Muscle of leg (tissue), 11 donors: Measurements from ENCODE around the gene PDZK1. TPM values are rescaled to one million over a fixed set of nuclear protein-coding genes. Genes with fewer than 3 reads are reported as not detected.
"Not testable (repeated sequence)": the region's sequence is repeated elsewhere in the genome, so short reads cannot be mapped to it uniquely, and the experiment has no call there.

Experiments
- DNase-seq: peaks from one replicate; pipeline ENCODE4 v3.0.0; 2013
- H3K27ac ChIP-seq: one replicate; pipeline ENCODE4 v1.5.1; 2013; ENCODE audit warnings: mild to moderate bottlenecking, low read length, control low read depth
- H3K27me3 ChIP-seq: one replicate; pipeline ENCODE4 v1.6.1; 2013; ENCODE audit warnings: low read length; ENCODE audit not compliant: control insufficient read depth, insufficient read depth
- H3K36me3 ChIP-seq: one replicate; pipeline ENCODE4 v1.6.1; 2013; ENCODE audit warnings: low read length; ENCODE audit not compliant: control insufficient read depth, insufficient read depth
- H3K4me1 ChIP-seq: one replicate; pipeline ENCODE4 v1.6.1; 2013; ENCODE audit warnings: low read length; ENCODE audit not compliant: control insufficient read depth, insufficient read depth
- H3K4me3 ChIP-seq: one replicate; pipeline ENCODE4 v1.5.1; 2013; ENCODE audit warnings: low read length, control low read depth
- H3K9me3 ChIP-seq: replicated peaks from 2 replicates; pipeline ENCODE4 v1.6.1; 2013; ENCODE audit warnings: low read depth, low read length; ENCODE audit not compliant: control insufficient read depth
- WGBS: methylation state at CpG from one replicate; pipeline ENCODE4 v1.1.5; 2013; ENCODE audit warnings: missing lambda C conversion rate; ENCODE audit not compliant: insufficient coverage; 5-methylcytosine and 5-hydroxymethylcytosine counted together
- polyA plus RNA-seq, 8 donors: library from polyadenylated mRNA; unstranded; fragments of 120-200 nt; gene quantifications; one replicate each; pipeline versions ENCODE4 v1.2.1 to v1.2.3, GENCODE V29; 2013; ENCODE audit warnings: inconsistent platforms in 1 of 8, low replicate concordance in 1 of 8; ENCODE audit not compliant: insufficient read length in 8 of 8, insufficient read depth in 1 of 8
- total RNA-seq: library from RNA; stranded (reverse); fragments of 120-200 nt; gene quantifications from one replicate; pipeline ENCODE4 v1.2.4, GENCODE V29; 2013

PDZK1 gene
- total and polyA plus RNA-seq, 9 donors, result 0.40 to 3.2 (median 0.80) TPM

GRCh38 chr1:145729196-145729595, 22.0 kb upstream of the PDZK1 start:
- no peak overlapping the region for H3K4me3 ChIP-seq
- 17% methylated on average over 1 of the region's 5 CpGs for WGBS
- peak; percentile 28 for DNase-seq
- no peaks in the 10 kb centered on the region for H3K4me1 ChIP-seq
- no peaks in the 10 kb centered on the region for H3K36me3 ChIP-seq
- no peaks in the 10 kb centered on the region for H3K9me3 ChIP-seq
- no peak overlapping the region for H3K27ac ChIP-seq
- H3K27me3 ChIP-seq, result no peaks in the 10 kb centered on the region

- H3K9me3 ChIP-seq, H3K27ac ChIP-seq, H3K36me3 ChIP-seq, H3K4me1 ChIP-seq, H3K27me3 ChIP-seq, DNase-seq, H3K4me3 ChIP-seq: not testable (repeated sequence)
- WGBS, result no CpG with 5 or more reads among the region's 5 CpGs
Observed at GRCh38 chr1:145726193-145726592, 19.0 kb upstream of the PDZK1 start.

GRCh38 chr1:145720878-145721671, 13.9 kb upstream of the PDZK1 start:
- no peaks in the 10 kb centered on the region for H3K36me3 ChIP-seq
- peaks cover 15% of the 10 kb centered on the region for H3K27me3 ChIP-seq
- no peaks in the 10 kb centered on the region for H3K9me3 ChIP-seq
- H3K27ac ChIP-seq, result no peak overlapping the region
- 5% methylated on average over 40 of the region's 47 CpGs for whole genome bisulfite sequencing
- H3K4me3 ChIP-seq, result peak overlapping the region; percentile 28
- peaks cover 11% of the 10 kb centered on the region for H3K4me1 ChIP-seq
- peak; percentile 64 for DNase-seq

GRCh38 chr1:145720556-145720877, 13.3 kb upstream of the PDZK1 start:
- no peak for DNase-seq
- Histone ChIP-seq H3K27ac (no peak overlapping the region), H3K9me3 (no peaks in the 10 kb centered on the region), H3K4me1 (peaks cover 11% of the 10 kb centered on the region), H3K4me3 (no peak overlapping the region), H3K27me3 (peaks cover 15% of the 10 kb centered on the region), H3K36me3 (no peaks in the 10 kb centered on the region)
- no CpG with 5 or more reads among the region's 5 CpGs for WGBS

GRCh38 chr1:145719230-145720079, 12.3 kb upstream of the PDZK1 start, which contains the start of gene CD160:
TSS of gene CD160 (plus strand) at chr1:145719499. CDS start at chr1:145728328, 8,829 bp downstream.
- Histone ChIP-seq H3K27ac (no peak within 1 kb of the TSS), H3K36me3 (no peaks in the 10 kb centered on the region), H3K4me3 (no peak within 1 kb of the TSS), H3K4me1 (peaks cover 11% of the 10 kb centered on the region), H3K27me3 (peaks cover 15% of the 10 kb centered on the region), H3K9me3 (no peaks in the 10 kb centered on the region)
- 74% methylated on average over 5 of the region's 12 CpGs for WGBS
- DNase-seq, result no peak

- Histone ChIP-seq H3K27me3 (peaks cover 15% of the 10 kb centered on the region), H3K4me1 (peaks cover 11% of the 10 kb centered on the region)
- DNase-seq, H3K36me3 ChIP-seq, H3K4me3 ChIP-seq, H3K27ac ChIP-seq, H3K9me3 ChIP-seq: not testable (repeated sequence)
- 100% methylated on average over 1 of the region's 5 CpGs for WGBS
Observed at GRCh38 chr1:145718465-145718864, 11.3 kb upstream of the PDZK1 start.

GRCh38 chr1:145717833-145718232, 10.7 kb upstream of the PDZK1 start:
- Histone ChIP-seq H3K9me3 (no peaks in the 10 kb centered on the region), H3K36me3 (no peaks in the 10 kb centered on the region), H3K4me1 (peaks cover 11% of the 10 kb centered on the region), H3K27me3 (peaks cover 15% of the 10 kb centered on the region), H3K4me3 (no peak overlapping the region), H3K27ac (no peak overlapping the region)
- no peak for DNase-seq
- 75% methylated on average over 1 of the region's 1 CpG for WGBS

- Histone ChIP-seq H3K4me3 (no peak overlapping the region), H3K4me1 (peaks cover 11% of the 10 kb centered on the region), H3K27me3 (peaks cover 15% of the 10 kb centered on the region), H3K9me3 (no peaks in the 10 kb centered on the region), H3K36me3 (no peaks in the 10 kb centered on the region), H3K27ac (no peak overlapping the region)
- 93% methylated on average over 3 of the region's 10 CpGs for WGBS
- no peak for DNase-seq
Observed at GRCh38 chr1:145716641-145717345, 9.6 kb upstream of the PDZK1 start.

GRCh38 chr1:145714524-145715111, 7.5 kb upstream of the PDZK1 start:
- no peaks in the 10 kb centered on the region for H3K4me1 ChIP-seq
- no peak overlapping the region for H3K27ac ChIP-seq
- H3K4me3 ChIP-seq, result no peak overlapping the region
- H3K27me3 ChIP-seq, result peaks cover 3% of the 10 kb centered on the region
- no peaks in the 10 kb centered on the region for H3K9me3 ChIP-seq
- DNase-seq, result peak; percentile 11
- no peaks in the 10 kb centered on the region for H3K36me3 ChIP-seq
- 30% methylated on average over 4 of the region's 6 CpGs for whole genome bisulfite sequencing
